IMR-90 (cell line): ENCODE results near the gene ADM5. TPM values are rescaled to one million over a fixed set of nuclear protein-coding genes. Genes with fewer than 3 reads are reported as not detected.
A peak's percentile ranks its signal among the peaks of the same experiment; 100 is the strongest.

Experiments
- ATAC-seq: fragments of 200-7000 bp; cut with Tn5 transposase; 2 replicates; pipeline ENCODE4 v1.9.1; 2020; ENCODE audit warnings: low read depth, mild to moderate bottlenecking, moderate library complexity
- BruUV-seq: library from RNA; stranded (reverse); fragments of 400-500 nt; replicated peaks from 2 replicates; lab custom pipeline; 2021; lab: Mats Ljungman, UMichigan
- CTCF ChIA-PET: fragments of 300-600 bp; formaldehyde crosslinking; extraction: SDS; loops from one replicate; lab custom pipeline; 2021; ENCODE audit warnings: antibody characterized with exemption; lab: Yijun Ruan, JAX
- POLR2A ChIA-PET: fragments of 300-600 bp; sonication (Branson Sonifier 250); formaldehyde crosslinking; loops from one replicate; lab custom pipeline; 2022; ENCODE audit warnings: antibody characterized with exemption; ENCODE audit not compliant: unreplicated experiment; lab: Charles Lee
- DNase-seq: peaks from one replicate; pipeline ENCODE4 v3.0.0; 2013
- H2AFZ ChIP-seq: replicated peaks from 2 replicates; pipeline ENCODE3; 2013; ENCODE audit warnings: low read length, mild to moderate bottlenecking; ENCODE audit not compliant: poor library complexity
- H2AK5ac ChIP-seq: 2 replicates; pipeline ENCODE4 v1.6.1; 2013; ENCODE audit warnings: low read depth, low read length, inconsistent platforms
- H2AK9ac ChIP-seq: replicated peaks from 2 replicates; pipeline ENCODE3; 2013; ENCODE audit warnings: mild to moderate bottlenecking, low read depth, low read length, moderate library complexity; ENCODE audit not compliant: poor library complexity
- H2BK120ac ChIP-seq: 2 replicates; pipeline ENCODE4 v1.6.1; 2013; ENCODE audit warnings: low read depth, low read length, inconsistent platforms
- H2BK15ac ChIP-seq: 3 replicates; pipeline ENCODE4 v1.6.1; 2013; ENCODE audit warnings: low read depth, low read length, inconsistent platforms
- H2BK20ac ChIP-seq: 2 replicates; pipeline ENCODE4 v1.6.1; 2013; ENCODE audit warnings: low read depth, mild to moderate bottlenecking, inconsistent platforms, low read length, moderate library complexity
- H2BK5ac ChIP-seq: 2 replicates; pipeline ENCODE4 v1.6.1; 2013; ENCODE audit warnings: mild to moderate bottlenecking, low read depth, low read length, inconsistent platforms; ENCODE audit not compliant: poor library complexity, severe bottlenecking
- H3K14ac ChIP-seq: replicated peaks from 2 replicates; pipeline ENCODE4 v1.6.1; 2013; ENCODE audit warnings: low read depth, low read length, inconsistent platforms
- H3K18ac ChIP-seq: 2 replicates; pipeline ENCODE4 v1.6.1; 2013; ENCODE audit warnings: low read depth, low read length, control low read depth
- H3K23ac ChIP-seq: 2 replicates; pipeline ENCODE4 v1.6.1; 2013; ENCODE audit warnings: low read depth, low read length, inconsistent platforms
- H3K27ac ChIP-seq: 2 replicates; pipeline ENCODE4 v1.5.1; 2013; ENCODE audit warnings: mild to moderate bottlenecking, control low read depth, low read length; ENCODE audit not compliant: insufficient read depth
- H3K27me3 ChIP-seq: 2 replicates; pipeline ENCODE4 v1.6.1; 2013; ENCODE audit warnings: low read length; ENCODE audit not compliant: control insufficient read depth, insufficient read depth
- H3K36me3 ChIP-seq: 2 replicates; pipeline ENCODE4 v1.6.1; 2013; ENCODE audit warnings: low read length, mixed read lengths; ENCODE audit not compliant: control insufficient read depth, insufficient read depth
- H3K4ac ChIP-seq: 2 replicates; pipeline ENCODE4 v1.6.1; 2013; ENCODE audit warnings: low read depth, low read length, inconsistent platforms
- H3K4me1 ChIP-seq: 2 replicates; pipeline ENCODE4 v1.6.1; 2013; ENCODE audit warnings: low read length, mixed read lengths; ENCODE audit not compliant: control insufficient read depth, insufficient read depth
- H3K4me2 ChIP-seq: 2 replicates; pipeline ENCODE4 v1.6.1; 2013; ENCODE audit warnings: low read depth, mild to moderate bottlenecking, control low read depth, low read length, moderate library complexity
- H3K4me3 ChIP-seq: 2 replicates; pipeline ENCODE4 v1.5.1; 2013; ENCODE audit warnings: low read depth, mild to moderate bottlenecking, control low read depth, low read length, moderate library complexity; ENCODE audit not compliant: insufficient read depth
- H3K56ac ChIP-seq: 2 replicates; pipeline ENCODE4 v1.6.1; 2013; ENCODE audit warnings: low read length, inconsistent platforms; ENCODE audit not compliant: insufficient read depth; ENCODE audit errors: extremely low read depth
- H3K79me1 ChIP-seq, 2 experiments: 2 replicates each; pipeline ENCODE4 v1.6.1; 2013; ENCODE audit warnings: low read length in 2 of 2, inconsistent platforms in 1 of 2, low read depth in 1 of 2
- H3K9ac ChIP-seq: 2 replicates; pipeline ENCODE4 v1.6.1; 2013; ENCODE audit warnings: low read depth, low read length, control low read depth
- H3K9me1 ChIP-seq: 2 replicates; pipeline ENCODE4 v1.6.1; 2013; ENCODE audit warnings: low read length, inconsistent platforms; ENCODE audit not compliant: insufficient read depth
- H3K9me3 ChIP-seq: 2 replicates; pipeline ENCODE4 v1.6.1; 2013; ENCODE audit warnings: low read length; ENCODE audit not compliant: control insufficient read depth, insufficient read depth
- H4K20me1 ChIP-seq: 2 replicates; pipeline ENCODE4 v1.6.1; 2013; ENCODE audit warnings: low read length, inconsistent platforms; ENCODE audit not compliant: insufficient read depth
- H4K5ac ChIP-seq: 2 replicates; pipeline ENCODE4 v1.6.1; 2013; ENCODE audit warnings: mild to moderate bottlenecking, low read depth, low read length, control low read depth
- H4K8ac ChIP-seq, 2 experiments: 2 replicates each; pipeline ENCODE4 v1.6.1; 2013; ENCODE audit warnings: low read depth in 2 of 2, low read length in 2 of 2, control low read depth in 1 of 2, inconsistent platforms in 1 of 2
- H4K91ac ChIP-seq: 2 replicates; pipeline ENCODE4 v1.6.1; 2013; ENCODE audit warnings: low read depth, low read length, inconsistent platforms; ENCODE audit not compliant: insufficient read depth
- BHLHE40 ChIP-seq: fragments of 150-350 bp; IDR thresholded peaks from 2 replicates; pipeline ENCODE4 v1.6.1; 2016; ENCODE audit warnings: mild to moderate bottlenecking, low read depth, low read length
- CHD1 ChIP-seq: IDR thresholded peaks from 2 replicates; pipeline ENCODE4 v1.6.1; 2012; ENCODE audit warnings: low read depth, low read length, improper control_type of control experiment
- CTCF ChIP-seq: conservative IDR thresholded peaks from 2 replicates; pipeline ENCODE4 v1.5.1; 2012; ENCODE audit warnings: mild to moderate bottlenecking, low read depth, low read length, improper control_type of control experiment
- ELK1 ChIP-seq: fragments of 150-350 bp; IDR thresholded peaks from 2 replicates; pipeline ENCODE4 v1.6.1; 2016; ENCODE audit warnings: low read depth, mild to moderate bottlenecking, low read length, moderate library complexity, borderline replicate concordance
- FOS ChIP-seq: fragments of 150-350 bp; IDR thresholded peaks from 2 replicates; pipeline ENCODE4 v1.6.1; 2016; ENCODE audit warnings: low read depth, low read length
- MAFK ChIP-seq: IDR thresholded peaks from 2 replicates; pipeline ENCODE4 v1.6.1; 2012; ENCODE audit warnings: low read depth, low read length, improper control_type of control experiment
- POLR2A ChIP-seq: IDR thresholded peaks from 2 replicates; pipeline ENCODE4 v1.6.1; 2012; ENCODE audit warnings: mild to moderate bottlenecking, low read depth, low read length
- RFX5 ChIP-seq: IDR thresholded peaks from 2 replicates; pipeline ENCODE4 v1.8.0; 2012; ENCODE audit warnings: low read depth, mild to moderate bottlenecking, low read length, moderate library complexity
- USF2 ChIP-seq: fragments of 150-350 bp; IDR thresholded peaks from 2 replicates; pipeline ENCODE4 v1.6.1; 2017; ENCODE audit warnings: mild to moderate bottlenecking, antibody characterized with exemption, low read length, low read depth
- WGBS, 2 experiments: methylation state at CpG; one replicate each; pipeline versions ENCODE4 v1.1.5 to v1.1.7; 2013; ENCODE audit warnings: missing lambda C conversion rate in 2 of 2; ENCODE audit not compliant: insufficient read length in 1 of 2; ENCODE audit errors: extremely low coverage in 2 of 2; 5-methylcytosine and 5-hydroxymethylcytosine counted together
- dilution Hi-C: fragments of 300-500 bp; cut with HindIII; formaldehyde crosslinking; loops from one replicate; pipeline ENCODE4 v1.14.3; 2018; ENCODE audit warnings: low sequenced_read_pairs; ENCODE audit not compliant: unreplicated experiment
- in situ Hi-C: fragments of 300-500 bp; cut with MboI; formaldehyde crosslinking; loops from 3 replicates; pipeline ENCODE4 v1.14.3; 2019; ENCODE audit warnings: low sequenced_read_pairs, inconsistent platforms, mixed read lengths
- intact Hi-C: fragments of 100-400 bp; cut with micrococcal nuclease; formaldehyde crosslinking; loops from 2 replicates; pipeline ENCODE4 v1.10.0; 2022
- polyA plus RNA-seq, 3 experiments: library from polyadenylated mRNA; depleted of rRNA; stranded (reverse); fragments of >200 nt; gene quantifications; 2 replicates each; pipeline ENCODE4 v1.2.3, GENCODE V29; 2012; ENCODE audit warnings: low replicate concordance in 1 of 3
- total RNA-seq: library from RNA; depleted of rRNA; stranded (reverse); fragments of >200 nt; gene quantifications from 2 replicates; pipeline ENCODE4 v1.2.3, GENCODE V29; 2012

The ADM5 gene
- total and polyA plus RNA-seq, 2 of the 4 experiments (the other 2 are of a cell fraction): 0.18 to 0.99 TPM

GRCh38 chr19:49713236-49713845 is 23.9 kb downstream of the ADM5 start:
- ATAC-seq: no peak
- Histone ChIP-seq H2BK120ac (no peak overlapping the region), H2BK15ac (no peak overlapping the region), H3K9me1 (peaks cover 12% of the 10 kb centered on the region; the same call in 1 of the 2 replicates), H4K5ac (no peak overlapping the region), H3K23ac (no peak overlapping the region), H2AFZ (no peak overlapping the region), H4K8ac (no peak overlapping the region), H3K4ac (no peak overlapping the region), H4K91ac (no peak overlapping the region), H2BK5ac (no peak overlapping the region), H3K18ac (no peak overlapping the region), H3K79me1 (no peaks in the 10 kb centered on the region; a peak in 1 of 4 replicates), H3K4me2 (no peak overlapping the region), H2BK20ac (no peak overlapping the region), H3K9me3 (no peaks in the 10 kb centered on the region), H3K27me3 (no peaks in the 10 kb centered on the region), H2AK5ac (no peak overlapping the region), H3K4me3 (no peak overlapping the region), H3K14ac (no peak overlapping the region), H3K4me1 (peaks cover 2% of the 10 kb centered on the region; the same call in 1 of the 2 replicates), H3K56ac (no peak overlapping the region), H3K27ac (no peak overlapping the region), H4K20me1 (no peaks in the 10 kb centered on the region), H3K36me3 (peaks cover 22% of the 10 kb centered on the region), H3K9ac (no peak overlapping the region), H2AK9ac (no peak overlapping the region)
- POLR2A ChIA-PET: no interaction called here
- TSS peak; percentile 37 for BruUV-seq
- CTCF ChIA-PET: no interaction called here
- no peak for DNase-seq
- no peak for TF ChIP-seq ELK1
- TF ChIP-seq MAFK: no peak
- TF ChIP-seq CTCF: no peak
- no peak for TF ChIP-seq BHLHE40
- no peak for TF ChIP-seq CHD1
- TF ChIP-seq FOS: no peak
- TF ChIP-seq RFX5: no peak
- TF ChIP-seq POLR2A: no peak
- no peak for TF ChIP-seq USF2
- in situ Hi-C loops (no loop called here), intact Hi-C loops (loop anchor here (10.0 kb wide), 1 partner anchor 101 kb away; the partner anchor contains the start of genes FUZ and MED25), dilution Hi-C loops (no loop called here)
- 100% methylated on average over 2 of the region's 8 CpGs; no CpG with 5 or more reads in 1 of the 2 experiments for WGBS, 2 experiments
